ENCODE data around the gene GPX1.

The GPX1 gene

DNA sequence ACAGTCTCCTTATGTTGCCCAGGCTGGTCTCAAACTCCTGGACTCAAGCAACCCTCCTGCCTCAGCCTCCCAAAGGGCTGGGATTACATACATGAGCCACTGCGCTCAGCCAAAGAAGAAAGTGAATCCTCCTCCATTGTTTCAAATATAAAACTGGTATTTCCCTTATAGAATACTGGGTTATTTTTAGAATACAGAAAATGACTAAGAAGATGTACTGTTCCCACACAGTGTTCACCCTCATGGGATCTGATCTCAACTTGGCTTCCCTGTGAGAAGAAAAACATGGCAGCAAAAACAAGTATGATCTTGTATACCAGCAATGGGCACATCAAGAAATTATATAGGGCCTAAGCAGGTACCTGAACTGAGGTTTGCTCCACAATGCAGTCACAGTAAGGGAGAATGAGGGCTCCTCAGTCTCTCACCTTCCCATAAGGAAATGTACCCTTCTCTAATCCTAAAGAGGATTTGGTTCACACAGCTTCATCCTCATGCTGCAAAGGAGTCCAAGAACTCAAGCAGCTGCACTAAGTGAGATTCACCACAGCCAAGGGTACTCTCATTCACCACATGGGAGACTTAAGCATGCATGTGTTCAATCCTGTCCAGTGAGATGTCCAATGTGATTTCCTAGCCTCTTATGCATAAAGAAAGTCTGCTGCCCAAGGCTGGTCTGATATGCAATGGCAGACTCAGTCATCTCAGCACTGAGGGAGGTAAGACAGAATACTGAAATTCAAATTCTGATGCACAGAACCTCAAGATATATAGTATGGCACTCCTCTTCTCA lies 44.1 kb downstream of the GPX1 start:
- DNase-seq = no peak

DNA sequence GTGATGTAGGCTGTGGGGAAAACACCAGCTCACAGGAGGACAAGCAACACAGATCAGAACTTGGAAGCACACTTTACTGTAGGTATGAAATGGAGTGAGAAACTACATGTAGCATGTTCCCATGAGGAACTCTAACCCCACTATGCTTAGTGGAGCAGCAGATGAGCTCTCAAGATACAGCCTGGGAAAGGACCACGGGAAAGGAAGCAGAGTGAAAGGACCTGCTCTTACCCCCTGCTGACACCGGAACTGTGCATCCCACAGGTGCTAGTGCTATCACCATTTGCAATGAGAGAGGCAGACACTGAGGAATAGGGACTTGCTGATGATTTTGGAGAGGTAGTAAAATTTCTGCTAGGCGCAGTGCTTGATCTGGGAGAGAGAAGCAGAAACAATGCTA lies 46.9 kb downstream of the GPX1 start:
- no peak for DNase-seq

DNA sequence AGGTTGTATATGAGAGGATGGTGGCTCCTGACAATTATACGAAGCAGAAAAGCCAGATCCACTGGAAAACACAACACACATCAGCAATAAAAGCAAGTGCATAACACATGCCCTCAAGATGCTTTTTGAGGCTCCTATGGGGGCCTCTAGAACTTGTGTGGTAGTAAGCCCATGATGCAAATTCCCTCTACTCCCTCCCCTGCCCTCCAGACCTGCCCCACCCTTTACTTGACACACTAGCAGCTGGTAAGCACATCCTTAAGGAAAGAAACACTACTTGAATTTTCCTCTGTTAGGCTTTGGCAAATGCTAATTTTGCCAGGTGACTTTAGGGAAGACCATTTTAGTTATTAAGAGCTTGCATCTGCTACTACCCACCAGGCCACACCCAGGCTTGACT lies 47.5 kb downstream of the GPX1 start:
- DNase-seq = no peak

All from amygdala (tissue), 56 donors.